Raji (cell line): ENCODE results near the gene RAC3.

ENCODE experiments used
- POLR2A ChIP-seq: IDR thresholded peaks from 2 replicates; pipeline ENCODE4 v1.6.1; 2011; ENCODE audit warnings: low read depth, low read length, control low read depth; ENCODE audit not compliant: insufficient read depth

RAC3 gene

DNA sequence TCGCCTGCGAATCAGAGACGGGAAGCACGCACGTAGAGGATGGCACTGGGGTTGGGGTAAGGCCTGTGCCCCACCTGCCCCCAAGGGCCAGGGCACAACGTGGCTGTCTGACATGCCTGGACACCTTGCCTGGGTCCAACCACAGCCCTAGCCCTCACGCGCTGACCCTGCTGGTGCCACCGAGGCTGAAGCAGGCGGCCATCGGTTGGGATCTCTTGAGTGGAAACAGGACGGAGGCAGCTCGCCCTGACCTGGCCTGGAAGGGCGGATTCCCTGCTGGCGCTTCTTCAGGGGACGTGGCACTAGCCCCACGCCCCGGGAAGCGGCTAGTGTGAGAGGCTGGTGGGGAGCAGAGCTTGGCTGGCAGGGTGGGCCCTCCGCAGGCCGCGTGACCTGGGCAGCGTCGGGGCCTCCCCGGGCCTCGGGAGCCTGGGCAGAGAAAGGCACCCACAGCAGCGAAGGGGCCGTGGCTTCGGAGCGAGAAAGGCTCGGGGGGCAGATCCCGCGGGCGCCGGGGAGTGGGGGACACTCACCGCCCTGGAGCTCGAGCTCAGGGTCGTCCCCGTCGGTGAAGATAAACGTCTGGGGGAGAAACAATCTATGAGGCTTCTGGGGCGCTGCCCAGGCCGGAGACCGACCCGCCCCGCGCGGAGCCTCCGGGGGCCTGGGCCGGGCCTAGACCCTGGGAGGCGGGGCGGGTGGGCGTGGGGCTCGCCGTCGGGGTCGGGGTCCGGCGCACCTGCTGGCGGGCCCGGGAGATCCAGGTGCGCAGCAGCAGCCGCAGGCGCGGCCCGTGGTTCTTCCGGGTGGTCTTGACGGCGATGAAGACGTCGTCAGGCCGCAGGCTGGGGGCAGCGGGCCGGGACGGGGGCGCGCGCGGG is 19.5 kb downstream of the RAC3 start:
- no peak for TF ChIP-seq POLR2A

DNA sequence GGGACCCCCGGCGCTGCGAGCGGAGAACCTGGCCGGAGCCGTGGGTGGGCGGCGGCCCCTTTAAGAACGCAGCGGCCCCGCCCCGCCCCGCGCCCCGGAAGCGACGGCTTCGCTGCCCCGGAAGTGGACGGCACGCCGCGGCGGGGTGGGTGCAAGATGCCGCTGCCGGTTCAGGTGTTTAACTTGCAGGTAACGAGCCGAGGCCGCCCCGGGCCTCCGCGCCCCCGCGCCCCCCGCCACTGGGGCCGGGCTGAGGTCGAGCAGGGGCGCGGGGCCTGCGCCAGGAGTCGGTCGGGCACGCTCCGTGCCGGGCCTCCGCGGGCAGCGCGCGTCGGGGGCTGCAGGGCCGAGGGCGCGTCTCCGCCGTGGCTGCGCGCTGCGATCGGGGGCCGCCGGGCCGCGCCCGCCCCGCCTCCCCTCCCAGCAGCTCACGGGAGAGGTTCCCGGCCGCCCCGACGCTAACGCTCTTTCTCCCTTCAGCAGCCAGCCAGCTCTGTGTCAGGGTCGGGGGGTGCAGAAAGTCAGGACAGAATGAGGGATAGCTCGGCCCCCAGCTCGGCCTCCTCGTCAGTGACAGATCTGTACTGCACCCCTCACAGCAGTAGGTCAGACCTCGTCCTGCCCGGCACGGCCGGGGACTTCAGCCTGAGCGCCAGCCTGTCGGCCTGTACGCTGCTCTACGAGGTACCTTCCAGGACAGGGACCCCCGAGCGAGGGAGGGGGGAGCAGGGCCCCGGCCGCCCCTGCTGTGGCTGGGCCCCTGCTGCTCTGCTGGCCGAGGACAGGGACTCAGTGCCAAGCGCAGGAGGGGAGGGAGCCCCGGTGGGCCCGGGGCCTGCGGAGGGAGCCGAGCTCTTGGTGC is 20.5 kb downstream of the RAC3 start, which contains the start of the genes GPS1 and RFNG:
TSS of gene GPS1 (plus strand) at position 123 of the 862 bp plus-strand sequence. CDS start at position 157, 34 bp downstream.
TSS of gene RFNG (minus strand) at position 36 of the 862 bp plus-strand sequence. CDS start 45 bp downstream, outside the sequence.
- TF ChIP-seq POLR2A, result peak; percentile 60

DNA sequence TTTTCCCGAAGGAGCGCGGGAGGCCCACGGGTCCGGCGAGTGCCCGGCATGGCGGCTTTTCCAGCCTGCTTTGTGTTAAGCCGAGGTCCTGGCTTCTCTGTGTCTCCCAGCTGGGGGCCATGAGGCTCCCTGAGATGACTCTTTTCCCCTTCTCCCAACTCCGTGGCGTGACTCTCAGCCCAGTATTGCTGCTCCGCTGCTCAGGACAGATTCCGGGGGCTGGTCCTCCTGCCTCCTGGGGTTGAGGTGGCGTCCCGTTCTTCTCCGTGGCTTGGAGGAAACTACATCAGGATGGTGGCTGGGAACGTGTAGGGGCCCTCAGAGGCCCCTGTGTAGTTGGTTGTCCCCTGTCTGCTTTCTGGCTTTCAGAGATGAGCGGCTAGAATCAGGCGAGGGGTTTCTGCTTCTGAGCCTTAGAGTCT is 21.2 kb downstream of the RAC3 start:
- TF ChIP-seq POLR2A, result no peak

DNA sequence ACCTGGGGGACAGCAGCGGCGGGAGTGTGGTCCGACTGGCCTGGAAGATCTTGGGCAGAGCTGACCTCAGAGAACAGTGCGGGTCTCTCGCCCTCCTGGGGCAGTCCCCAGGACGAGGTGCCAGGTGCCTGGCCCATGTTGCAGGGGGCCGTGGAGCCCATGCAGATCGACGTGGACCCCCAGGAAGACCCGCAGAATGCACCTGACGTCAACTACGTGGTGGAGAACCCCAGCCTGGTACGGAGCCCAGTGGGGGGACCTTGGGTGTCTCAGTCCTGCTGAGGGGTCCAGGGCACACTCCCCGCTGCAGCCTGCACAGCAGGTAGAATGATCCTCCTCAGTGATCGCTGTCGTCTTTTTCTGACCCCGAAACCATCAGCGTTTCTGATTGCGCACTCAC is 21.7 kb downstream of the RAC3 start:
- no peak for TF ChIP-seq POLR2A

DNA sequence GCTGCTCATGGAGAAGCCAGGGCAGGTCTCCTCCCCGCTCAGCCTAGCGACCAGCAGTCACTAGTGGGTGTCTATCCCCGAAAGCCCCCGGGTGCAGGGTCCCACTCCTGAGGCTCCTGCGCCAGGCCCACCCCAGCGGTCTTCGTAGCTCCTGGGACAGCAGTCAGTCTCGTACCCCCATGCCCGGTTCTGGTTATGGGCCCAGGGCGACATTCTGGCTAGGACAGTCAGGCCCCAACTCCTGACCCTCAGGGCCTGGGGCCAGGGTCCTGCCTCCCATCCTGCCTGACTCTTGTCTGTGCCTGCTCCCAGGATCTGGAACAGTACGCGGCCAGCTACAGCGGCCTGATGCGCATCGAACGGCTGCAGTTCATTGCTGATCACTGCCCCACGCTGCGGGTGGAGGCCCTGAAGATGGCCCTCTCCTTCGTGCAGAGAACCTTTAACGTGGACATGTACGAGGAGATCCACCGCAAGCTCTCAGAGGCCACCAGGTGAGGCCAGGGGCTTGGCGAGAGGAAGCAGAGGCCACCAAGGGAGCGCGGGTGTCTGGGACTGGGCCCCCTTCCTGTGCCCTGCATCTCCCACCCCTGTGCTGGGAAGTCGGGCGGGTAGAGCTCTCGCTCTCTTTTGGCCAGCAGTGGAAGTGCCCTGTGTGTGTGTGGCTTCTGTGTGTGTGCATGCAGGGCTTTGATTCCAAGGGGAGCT is 22.2 kb downstream of the RAC3 start:
- no peak for TF ChIP-seq POLR2A

DNA sequence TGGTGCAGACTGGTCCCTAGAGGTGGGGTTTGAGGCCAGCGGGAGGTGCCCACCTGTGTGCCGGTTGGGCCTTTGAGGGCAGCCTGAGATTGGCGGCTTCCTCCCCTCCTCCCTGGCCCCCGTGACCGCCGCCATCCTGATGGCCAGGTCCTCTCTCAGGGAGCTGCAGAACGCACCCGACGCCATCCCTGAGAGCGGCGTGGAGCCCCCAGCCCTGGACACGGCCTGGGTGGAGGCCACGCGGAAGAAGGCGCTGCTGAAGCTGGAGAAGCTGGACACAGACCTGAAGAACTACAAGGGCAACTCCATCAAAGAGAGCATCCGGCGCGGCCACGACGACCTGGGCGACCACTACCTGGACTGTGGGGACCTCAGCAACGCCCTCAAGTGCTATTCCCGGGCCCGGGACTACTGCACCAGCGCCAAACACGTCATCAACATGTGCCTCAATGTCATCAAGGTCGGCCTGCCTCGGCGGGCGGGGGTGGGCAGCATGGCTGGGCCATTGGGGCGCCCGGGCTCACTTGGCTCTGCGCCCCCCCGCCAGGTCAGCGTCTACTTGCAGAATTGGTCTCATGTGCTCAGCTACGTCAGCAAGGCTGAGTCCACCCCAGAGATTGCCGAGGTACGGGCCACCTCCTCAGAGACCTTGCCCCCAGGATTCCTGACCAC is 23.0 kb downstream of the RAC3 start:
- no peak for TF ChIP-seq POLR2A

DNA sequence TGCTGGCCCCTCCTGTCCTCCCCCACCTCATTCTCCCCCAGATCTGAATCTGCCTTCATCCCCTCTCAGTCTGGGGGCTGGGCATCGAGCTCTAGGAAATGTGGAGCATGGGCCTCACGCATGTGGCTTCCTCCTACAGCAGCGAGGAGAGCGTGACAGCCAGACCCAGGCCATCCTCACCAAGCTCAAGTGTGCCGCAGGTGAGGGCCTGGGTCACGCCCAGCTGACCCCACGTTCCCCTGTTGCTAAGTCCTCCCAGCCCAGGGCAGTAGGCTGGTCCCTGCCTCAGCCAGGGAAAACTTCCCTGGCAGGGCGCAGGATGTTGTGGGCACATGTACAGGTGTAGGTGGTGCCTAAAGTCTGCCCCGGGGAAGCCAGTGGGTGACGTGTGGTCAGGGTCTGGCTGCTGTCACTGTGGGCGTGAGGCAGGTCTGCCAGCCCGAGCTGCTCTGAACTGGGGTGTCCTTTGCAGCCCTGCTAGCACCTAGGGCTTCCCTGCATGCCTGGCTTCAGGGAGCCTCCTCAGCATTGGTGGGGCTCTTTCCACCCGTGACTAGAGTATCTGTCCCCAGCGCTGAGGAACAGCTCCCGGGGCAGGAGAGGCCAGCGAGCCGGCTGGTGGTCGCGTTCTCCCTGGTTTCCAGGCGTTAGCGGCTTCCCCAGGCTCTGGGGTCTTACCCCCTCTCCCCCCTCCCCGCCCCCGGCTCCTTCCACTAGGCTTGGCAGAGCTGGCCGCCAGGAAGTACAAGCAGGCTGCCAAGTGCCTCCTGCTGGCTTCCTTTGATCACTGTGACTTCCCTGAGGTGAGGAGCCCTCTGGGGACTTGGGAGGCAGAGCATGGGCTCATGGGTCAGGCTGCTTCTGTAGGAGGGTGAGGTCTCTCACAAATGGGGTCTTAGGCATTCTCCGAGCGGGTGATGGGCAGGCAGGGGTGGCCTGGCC is 23.8 kb downstream of the RAC3 start:
- TF ChIP-seq POLR2A, result no peak

DNA sequence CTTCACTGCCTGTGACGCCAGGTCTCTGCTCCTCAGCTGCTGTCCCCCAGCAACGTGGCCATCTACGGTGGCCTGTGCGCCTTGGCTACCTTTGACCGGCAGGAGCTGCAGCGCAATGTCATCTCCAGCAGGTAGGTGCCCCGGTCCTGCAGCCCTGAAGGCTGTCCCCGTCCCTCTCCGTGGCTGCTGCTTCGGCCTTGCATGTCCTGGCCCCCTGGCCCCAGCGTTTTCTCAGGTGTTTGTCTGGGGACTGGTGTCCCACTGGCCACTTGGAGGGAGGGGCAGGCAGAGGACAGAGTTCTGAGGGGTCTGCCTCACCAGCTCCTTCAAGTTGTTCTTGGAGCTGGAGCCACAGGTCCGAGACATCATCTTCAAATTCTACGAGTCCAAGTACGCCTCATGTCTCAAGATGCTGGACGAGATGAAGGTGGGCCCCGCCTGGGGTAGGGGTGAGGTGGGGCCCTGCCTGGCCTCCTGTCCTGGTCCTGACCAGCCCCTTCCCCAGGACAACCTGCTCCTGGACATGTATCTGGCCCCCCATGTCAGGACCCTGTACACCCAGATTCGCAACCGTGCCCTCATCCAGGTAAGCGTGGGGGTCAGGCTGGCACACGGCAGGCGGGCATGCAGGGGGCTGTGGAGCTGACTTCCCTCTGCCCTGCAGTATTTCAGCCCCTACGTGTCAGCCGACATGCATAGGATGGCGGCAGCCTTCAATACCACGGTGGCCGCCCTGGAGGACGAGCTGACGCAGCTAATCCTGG is 24.7 kb downstream of the RAC3 start:
- no peak for TF ChIP-seq POLR2A

DNA sequence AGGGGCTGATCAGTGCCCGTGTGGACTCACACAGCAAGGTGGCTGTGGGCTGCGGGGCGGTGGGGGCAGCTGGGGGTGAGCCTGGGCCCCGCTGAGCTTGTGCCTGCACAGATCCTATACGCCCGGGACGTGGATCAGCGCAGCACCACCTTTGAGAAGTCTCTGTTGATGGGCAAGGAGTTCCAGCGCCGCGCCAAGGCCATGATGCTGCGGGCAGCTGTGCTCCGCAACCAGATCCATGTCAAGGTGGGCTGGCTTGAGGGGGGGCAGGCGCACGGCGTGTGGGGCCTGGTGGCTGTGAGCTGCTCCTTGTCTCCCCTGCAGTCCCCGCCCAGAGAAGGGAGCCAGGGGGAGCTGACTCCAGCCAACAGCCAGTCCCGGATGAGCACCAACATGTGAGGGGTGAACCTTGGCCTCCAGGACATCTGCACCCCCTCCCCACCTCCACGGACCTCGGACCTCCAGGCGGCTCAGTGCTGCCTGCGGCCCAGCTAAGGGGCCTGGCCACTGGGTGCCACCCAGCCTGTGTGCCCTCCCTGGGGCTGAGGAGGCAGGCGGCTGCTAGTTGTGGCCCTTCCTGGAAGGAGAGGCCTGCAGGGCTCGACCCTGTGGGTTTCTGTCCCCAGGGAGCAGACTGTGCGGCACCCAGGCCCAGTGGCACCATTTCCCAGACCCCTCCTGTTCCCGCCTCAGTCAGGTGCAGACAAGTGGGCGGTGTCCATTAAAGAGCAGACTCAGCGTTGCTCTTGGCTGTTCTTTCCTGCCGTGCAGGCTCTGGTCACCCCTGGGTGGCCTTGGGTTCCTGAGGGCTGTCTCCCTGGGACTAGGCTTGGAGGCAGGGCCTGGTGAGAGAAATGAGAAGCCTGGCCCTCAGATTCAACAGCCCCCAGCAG is 25.5 kb downstream of the RAC3 start:
- TF ChIP-seq POLR2A, result no peak

DNA sequence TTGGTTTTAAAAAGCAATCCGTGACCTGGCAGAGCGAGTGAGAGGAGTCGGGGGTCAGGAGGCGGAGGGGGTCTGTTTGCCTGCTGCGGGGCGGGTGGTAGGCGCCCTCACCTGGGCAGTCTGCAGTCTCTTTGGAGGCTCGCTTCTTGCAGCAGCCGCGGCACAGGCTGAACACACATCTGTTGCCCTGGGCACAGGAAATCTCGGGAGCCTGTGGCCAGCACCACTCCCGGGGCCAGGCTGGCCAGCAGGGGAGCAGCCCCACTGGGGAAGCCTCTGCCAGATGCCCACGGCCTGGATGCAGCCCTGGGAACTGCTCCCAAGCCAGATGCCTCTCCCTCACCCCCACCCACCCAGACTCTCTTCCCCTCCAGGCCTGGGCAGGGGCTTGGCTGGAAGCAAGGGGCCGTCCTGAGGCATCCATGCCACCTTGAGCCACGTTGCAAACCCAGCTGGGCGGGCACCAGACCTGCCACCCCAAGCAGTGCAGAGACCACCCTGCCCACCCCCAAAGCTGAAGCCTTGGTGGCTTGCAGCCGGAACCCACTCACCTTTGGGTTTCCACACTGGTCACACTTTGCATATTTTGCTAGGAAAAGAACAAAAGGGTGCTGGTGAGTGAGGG is 26.9 kb downstream of the RAC3 start:
- peak; percentile 9; the same call in 1 of the 2 replicates for TF ChIP-seq POLR2A

DNA sequence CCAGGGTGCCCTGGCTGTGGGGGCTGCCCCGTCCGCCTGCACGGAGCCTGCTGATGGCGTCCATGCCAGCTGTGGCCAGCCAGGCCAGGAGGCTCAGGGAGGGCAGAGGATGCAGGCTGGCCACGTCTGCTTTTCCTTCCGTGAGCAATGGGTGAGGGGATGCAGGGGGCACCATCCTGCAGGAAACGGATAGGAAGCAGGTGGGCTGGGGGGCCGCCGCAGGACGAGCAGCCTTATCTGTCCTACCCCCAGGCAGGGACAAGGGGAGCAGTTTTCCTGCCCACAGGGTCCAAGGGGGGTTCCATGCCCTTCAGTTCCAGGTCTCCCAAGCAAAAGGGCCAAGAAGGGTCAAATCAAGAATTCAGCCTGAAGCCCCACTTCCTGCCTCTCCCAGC is 27.4 kb downstream of the RAC3 start:
- peak; percentile 1; the same call in 1 of the 2 replicates for TF ChIP-seq POLR2A

DNA sequence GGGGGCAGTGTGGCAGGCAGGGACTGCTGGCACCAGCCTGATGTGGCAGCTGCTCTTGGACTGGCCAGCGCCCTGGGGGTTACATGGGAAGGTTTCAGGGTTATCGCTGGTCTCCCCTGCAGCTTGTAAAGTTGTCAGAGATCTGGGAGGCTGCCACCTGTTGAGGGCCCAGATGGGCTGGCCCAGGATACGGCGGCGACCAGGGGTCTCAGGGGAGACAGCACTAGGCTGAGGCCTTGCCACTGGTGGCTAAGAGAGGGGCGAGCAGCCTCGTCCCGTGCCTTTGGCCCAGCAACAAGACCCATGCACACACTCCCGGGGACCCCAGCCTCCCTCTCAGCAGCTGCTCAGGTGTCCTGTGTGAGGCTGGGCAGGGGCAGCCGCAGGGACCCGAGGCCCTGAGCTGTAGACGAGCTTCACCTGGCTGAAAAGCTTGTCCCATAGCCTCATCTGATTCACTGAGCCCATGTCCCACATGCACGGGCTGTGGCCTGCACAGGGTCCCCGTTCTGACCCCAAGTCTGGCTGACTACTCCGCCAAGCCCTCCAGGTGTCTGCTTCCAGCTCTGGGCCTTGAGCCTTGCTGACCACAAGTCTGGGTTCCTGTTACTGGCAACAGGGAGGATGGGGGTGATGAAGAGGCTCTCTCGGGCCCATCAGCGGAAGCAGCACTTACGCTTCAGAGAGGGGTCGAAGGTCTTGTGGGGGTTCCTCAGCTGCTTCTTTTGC is 28.0 kb downstream of the RAC3 start:
- TF ChIP-seq POLR2A, result no peak
